GM18505 (cell line): ENCODE data around the gene DCDC2.
"Not testable (repeated sequence)": the region's sequence is repeated elsewhere in the genome, so short reads cannot be mapped to it uniquely, and the experiment has no call there.

Source experiments
- ATAC-seq: cut with Tn5 transposase; IDR thresholded peaks from one replicate; pipeline ENCODE4 v1.9.1; 2021; ENCODE audit not compliant: unreplicated experiment
- POLR2A ChIP-seq: IDR thresholded peaks from 4 replicates; pipeline ENCODE4 v1.6.1; 2011; ENCODE audit warnings: borderline replicate concordance; ENCODE audit not compliant: insufficient read depth, insufficient read length; ENCODE audit errors: extremely low read depth

DCDC2 gene

GRCh38 chr6:24391208-24391607 lies 33.3 kb upstream of the DCDC2 start:
- ATAC-seq = no peak
- no peak for TF ChIP-seq POLR2A

DNA sequence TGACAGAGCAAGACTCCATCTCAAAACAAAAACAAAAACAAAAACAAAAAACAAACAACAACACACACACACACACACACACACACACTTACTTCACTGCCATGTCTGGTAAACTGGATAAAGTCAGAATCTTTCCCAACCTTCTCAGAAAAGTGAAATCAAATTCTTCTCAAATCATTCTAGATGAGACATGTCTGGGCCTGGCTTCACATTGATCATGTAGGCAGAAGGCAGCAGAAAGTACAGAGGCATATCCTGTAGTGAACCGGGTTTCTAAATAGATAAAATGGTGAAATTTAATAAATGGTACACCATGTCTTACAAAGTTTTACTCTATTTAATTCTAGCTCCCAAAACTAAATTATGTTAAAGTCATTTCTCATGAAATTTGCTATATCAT lies 30.0 kb upstream of the DCDC2 start:
- ATAC-seq = no peak
- TF ChIP-seq POLR2A = no peak

DNA sequence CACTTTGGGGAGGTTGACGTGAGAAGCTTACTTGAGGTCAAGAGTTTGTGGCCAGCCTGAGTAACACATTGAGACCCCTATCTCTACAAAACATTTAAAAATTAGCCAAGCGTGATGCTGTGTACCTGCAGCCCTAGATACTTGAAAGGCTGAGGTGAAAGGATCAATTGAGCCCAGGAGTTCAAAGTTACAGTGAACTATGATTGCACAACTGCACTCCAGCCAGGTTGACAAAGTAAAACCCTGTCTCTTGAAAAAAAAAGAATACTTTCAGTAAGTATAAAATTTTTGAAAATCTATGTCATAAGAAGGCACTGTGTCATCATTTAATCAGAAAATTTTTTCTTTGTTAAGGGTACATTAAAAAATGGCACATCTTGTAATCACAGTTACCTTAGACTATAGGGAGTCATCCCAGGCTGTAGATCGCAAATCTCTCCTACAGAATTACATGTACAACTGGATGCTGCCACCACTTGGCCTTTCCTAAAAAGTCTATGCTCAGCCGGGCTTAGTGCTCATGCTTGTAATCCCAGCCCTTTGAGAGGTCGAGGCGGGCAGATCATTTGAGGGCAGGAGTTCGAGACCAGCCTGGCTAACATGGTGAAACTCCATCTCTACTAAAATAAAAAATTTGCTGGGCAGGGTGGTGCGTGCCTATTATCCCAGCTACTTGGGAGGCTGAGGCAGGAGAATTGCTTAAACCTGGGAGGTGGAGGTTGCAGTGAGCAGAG lies 27.8 kb upstream of the DCDC2 start:
- ATAC-seq = no peak

DNA sequence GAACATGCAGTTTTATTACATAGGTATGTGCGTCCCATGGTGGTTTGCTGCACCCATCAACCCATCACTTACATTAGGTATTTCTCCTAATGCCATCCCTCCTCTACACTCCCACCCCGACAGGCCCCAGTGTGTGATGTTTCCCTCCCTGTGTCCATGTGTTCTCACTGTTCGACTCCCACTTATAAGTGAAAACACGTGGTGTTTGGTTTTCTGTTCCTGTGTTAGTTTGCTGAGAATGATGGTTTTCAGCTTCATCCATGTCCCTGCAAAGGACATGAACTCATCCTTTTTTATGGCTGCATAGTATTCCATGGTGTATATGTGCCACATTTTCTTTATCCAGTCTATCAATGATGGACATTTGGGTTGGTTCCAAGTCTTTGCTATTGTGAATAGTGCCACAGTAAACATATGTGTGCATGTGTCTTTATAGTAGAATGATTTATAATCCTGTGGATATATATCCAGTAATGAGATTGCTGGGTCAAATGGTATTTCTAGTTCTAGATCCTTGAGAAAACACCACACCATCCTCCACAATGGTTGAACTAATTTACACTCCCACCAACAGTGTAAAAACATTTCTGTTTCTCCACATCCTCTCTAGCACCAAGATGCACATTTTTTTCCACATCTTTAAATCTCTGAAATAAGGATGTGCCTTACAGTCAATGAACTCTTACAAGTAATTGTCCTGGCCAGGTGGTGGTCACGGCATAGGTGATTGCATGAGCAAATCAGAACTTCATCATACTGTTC lies 26.7 kb upstream of the DCDC2 start:
- not testable (repeated sequence) for ATAC-seq

More for the DNA sequence above, 27.8 kb upstream of the DCDC2 start:
- no peak for TF ChIP-seq POLR2A

- not testable (repeated sequence) for ATAC-seq
These were observed 25.1 kb upstream of the DCDC2 start for GRCh38 chr6:24382891-24383494.

- no peak for ATAC-seq
- TF ChIP-seq POLR2A = no peak
These were observed 24.3 kb upstream of the DCDC2 start for GRCh38 chr6:24382220-24382540.

- no peak for TF ChIP-seq POLR2A
- ATAC-seq = no peak
These were observed 23.8 kb upstream of the DCDC2 start for GRCh38 chr6:24381476-24382219.

GRCh38 chr6:24378473-24379097 lies 20.7 kb upstream of the DCDC2 start:
- ATAC-seq = no peak
- no peak for TF ChIP-seq POLR2A

DNA sequence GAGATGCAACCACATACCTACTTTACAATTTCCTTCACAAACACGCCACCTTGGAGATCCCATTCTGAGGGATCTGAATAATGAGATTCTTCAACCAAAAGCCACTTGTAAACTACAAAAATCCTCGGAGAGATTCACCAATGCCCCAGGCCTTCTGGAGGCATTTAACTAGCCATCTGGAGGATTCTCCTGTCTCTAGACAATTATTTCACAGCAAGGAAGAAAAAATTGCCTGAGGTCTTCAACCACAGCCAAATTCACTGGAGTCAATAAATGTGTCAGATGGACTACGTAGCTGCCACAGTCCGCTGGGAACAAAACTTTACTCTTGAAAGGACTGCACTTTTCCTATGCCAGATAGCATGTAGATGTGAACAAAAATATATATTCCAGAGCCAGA lies 19.0 kb upstream of the DCDC2 start:
- TF ChIP-seq POLR2A = no peak
- no peak for ATAC-seq

GRCh38 chr6:24374612-24375011 lies 16.8 kb upstream of the DCDC2 start:
- no peak for TF ChIP-seq POLR2A
- no peak for ATAC-seq

DNA sequence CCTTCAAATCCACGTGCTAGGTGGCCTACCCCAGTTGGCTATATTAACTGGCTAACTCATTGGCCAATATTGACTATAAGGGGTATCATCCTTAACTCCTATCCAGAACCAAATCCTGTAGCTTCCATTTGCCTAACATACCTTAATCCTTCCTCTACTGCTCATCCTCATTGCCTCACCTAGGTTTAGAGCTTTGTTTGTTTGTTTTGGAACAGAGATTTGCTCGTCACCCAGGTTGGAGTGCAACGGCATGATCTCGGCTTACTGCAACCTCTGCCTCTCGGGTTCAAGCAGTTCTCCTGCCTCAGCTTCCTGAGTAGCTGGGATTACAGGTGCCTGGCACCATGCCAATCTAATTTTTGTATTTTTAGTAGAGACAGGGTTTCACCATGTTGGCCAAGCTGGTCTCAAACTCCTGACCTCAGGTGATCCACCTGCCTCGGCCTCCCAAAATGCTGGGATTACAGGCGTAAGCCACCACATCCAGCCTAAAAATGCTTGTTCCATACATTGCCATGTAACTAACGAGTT lies 7.3 kb upstream of the DCDC2 start:
- ATAC-seq = not testable (repeated sequence)

- ATAC-seq = not testable (repeated sequence)
These were observed 4.5 kb upstream of the DCDC2 start for GRCh38 chr6:24362363-24362762.
